NCI-H2227 (cell line): Measurements from ENCODE around the gene DPH1.
"Not testable (repeated sequence)": the region's sequence is repeated elsewhere in the genome, so short reads cannot be mapped to it uniquely, and the experiment has no call there.

Source experiments
- DNase-seq: peaks from one replicate; lab custom pipeline; 2025; ENCODE audit not compliant: unreplicated experiment; lab: John Stamatoyannopoulos, UW

DPH1 gene

GRCh38 chr17:2008332-2009126 is 21.4 kb upstream of the DPH1 start:
- no peak for DNase-seq

DNA sequence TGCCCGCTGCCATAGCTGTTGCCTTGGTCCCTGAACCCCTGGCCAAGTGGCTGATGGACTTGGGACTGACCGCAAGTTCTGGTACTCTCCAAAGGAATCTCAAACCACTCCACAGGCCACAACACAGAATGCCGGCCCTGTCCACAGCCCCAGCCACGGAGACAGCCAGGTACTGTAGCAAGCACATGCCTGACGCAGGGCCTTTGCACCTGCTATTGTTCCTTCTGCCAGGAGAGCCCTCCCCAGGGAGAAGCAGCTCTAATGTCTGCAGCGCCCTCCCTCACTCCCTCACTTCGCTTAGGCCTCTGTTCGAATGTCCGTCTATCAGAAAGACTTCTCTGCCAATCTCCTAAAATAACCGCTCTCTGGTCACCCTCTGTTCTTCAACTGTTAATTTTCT is 20.2 kb upstream of the DPH1 start:
- no peak for DNase-seq

- no peak for DNase-seq
Measured at GRCh38 chr17:2011411-2012371, 18.3 kb upstream of the DPH1 start.

GRCh38 chr17:2012499-2012898 is 17.5 kb upstream of the DPH1 start:
- no peak for DNase-seq

DNA sequence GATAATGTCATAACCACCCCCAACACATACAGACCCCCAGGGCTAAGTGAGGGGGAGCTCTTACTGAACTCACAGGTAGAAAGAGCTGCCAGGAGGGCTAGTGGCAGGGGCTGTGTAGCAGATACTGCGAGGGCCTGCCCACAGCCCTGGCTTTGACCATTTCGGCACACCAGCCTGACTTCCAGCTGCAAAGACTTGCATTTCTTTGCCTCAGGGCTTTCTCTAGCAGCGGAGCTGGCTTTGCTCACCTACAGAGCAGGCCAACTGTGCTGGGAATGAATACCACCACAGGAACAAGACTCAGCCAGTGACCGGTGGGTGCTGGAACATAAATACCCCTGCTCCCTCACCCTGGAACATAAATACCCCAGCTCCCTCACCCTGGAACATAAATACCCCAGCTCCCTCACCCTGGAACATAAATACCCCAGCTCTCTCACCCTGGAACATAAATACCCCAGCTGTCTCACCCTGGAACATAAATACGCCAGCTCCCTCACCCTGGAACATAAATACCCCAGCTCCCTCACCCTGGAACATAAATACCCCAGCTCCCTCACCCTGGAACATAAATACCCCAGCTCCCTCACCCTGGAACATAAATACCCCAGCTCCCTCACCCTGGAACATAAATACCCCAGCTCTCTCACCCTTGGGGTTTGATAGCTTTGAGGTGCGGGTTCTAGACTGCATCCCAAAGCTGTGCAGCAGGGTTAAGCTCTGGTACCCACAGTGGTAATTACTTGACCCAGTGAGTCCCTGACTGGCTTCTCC is 16.5 kb upstream of the DPH1 start:
- DNase-seq: not testable (repeated sequence)

- DNase-seq: no peak
Measured at GRCh38 chr17:2013994-2014317, 16.0 kb upstream of the DPH1 start.

DNA sequence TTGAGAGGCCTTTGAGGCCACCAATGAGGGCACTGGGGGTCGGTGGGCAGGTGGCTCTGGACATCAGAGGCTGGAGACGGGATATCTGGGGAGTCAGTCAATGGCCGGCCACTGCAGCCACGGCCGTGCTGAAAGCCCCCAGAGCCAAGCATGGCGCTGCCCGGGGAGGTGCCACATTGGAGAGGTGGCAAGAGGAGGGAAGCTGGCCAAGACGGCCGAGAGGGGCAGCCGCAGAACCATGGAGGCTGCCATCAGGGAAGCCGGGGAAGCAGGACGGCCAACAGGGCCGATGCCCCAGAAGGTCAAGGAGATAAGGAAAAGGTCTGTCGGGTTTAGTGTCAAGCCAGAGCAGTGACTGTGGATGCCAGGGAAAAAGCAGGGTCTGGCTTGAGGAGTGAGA is 14.6 kb upstream of the DPH1 start:
- DNase-seq: no peak

- DNase-seq: no peak
Measured at GRCh38 chr17:2016494-2016893, 13.5 kb upstream of the DPH1 start.

GRCh38 chr17:2017274-2017941 is 12.5 kb upstream of the DPH1 start:
- no peak for DNase-seq

DNA sequence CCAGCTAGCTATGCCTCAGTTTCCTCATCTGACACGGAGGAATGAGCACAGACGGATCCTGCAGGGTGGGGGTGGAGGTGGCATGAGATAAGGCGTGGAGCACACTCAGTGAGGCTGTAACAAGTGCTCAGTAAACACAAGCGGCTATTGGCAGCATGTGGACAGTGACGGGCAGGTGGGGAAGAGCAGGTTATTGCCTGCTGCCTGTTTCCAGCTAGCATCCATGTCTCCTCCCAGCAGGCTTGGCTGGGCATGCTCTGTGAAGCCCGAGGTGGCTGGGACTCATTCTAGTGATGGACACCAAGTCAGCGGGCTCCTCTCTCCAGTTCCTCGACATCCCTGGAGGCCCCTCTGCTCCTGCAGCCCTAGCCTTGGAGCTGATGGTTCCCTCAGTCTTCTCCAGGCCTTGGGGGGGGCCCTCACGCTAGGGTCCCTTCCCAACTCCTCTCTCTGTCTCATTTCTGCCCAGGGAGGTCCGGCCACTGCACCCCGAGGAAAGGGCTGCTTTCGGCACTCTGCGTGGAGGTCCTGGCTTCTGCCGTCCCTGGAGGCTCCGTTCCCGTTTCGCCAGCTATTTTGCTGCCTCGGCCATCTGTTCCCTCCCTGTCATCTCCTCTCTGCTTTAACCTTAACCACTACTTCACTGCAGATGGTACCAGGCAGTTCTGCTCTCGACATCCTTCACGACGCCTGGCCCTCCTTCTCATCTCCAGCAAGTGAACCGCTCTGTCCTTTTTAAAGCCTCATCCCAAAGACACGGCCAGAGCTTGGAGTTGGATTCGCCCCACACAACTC is 11.0 kb upstream of the DPH1 start:
- DNase-seq: no peak

- no peak for DNase-seq
Measured at GRCh38 chr17:2019723-2020122, 10.2 kb upstream of the DPH1 start.

- no peak for DNase-seq
Measured at GRCh38 chr17:2020721-2021120, 9.2 kb upstream of the DPH1 start.

GRCh38 chr17:2022647-2023240 is 7.2 kb upstream of the DPH1 start:
- no peak for DNase-seq

GRCh38 chr17:2023256-2023655 is 6.7 kb upstream of the DPH1 start:
- no peak for DNase-seq

GRCh38 chr17:2023692-2024571 is 6.0 kb upstream of the DPH1 start:
- DNase-seq: peak; percentile 86

- no peak for DNase-seq
Measured at GRCh38 chr17:2024572-2025219, 5.3 kb upstream of the DPH1 start.

DNA sequence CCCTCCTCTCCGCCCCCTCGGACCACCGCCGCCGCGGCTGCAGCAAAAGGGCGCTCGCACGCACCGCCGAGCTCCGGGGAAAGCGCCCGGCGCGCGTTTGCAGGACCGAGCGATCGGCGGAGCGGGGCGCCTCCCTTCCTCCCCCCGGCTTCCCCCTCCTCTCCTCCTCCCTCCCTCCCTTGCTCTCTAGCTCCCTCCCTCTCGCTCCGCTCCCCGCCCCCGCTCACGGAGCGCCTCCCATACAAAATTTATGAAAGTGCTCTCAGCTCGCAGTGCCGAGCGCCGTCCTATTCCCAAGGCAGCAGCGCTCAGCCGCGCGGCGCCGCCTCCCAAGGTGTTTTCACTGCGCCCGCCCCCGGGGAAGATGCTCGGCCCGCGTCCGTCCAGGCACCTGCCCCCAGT is 4.7 kb upstream of the DPH1 start, which contains the start of gene RTN4RL1:
Gene RTN4RL1, minus strand, starts transcription at position 115 of the 402 bp plus-strand sequence. CDS start 469 bp downstream, outside the sequence.
- peak; percentile 86 for DNase-seq
